ENCODE data around the gene SRRM4. TPM values are rescaled to one million over a fixed set of nuclear protein-coding genes. Genes with fewer than 3 reads are reported as not detected.

SRRM4 gene
- total RNA-seq, 1 experiment from 2014 or later: 1.4 TPM

DNA sequence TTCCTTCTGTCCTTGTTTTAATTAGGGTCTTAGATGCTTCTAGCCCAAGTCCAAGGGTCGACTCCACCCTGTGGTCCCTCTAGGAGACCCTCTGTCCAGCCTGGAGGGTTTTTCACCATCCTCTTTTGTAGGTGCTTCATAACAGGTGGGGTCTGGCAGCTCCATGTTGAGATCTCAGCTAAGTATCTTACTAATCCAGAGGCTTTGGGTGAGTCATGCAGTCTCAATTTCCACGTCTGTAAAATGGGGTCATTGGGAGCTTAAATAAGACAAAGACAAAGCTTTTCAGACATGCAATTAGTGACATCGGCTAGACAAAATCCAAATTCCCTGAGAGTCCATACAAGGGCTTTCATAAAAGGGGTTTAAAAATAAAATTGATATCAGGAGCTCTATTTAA, 200.6 kb downstream of the SRRM4 start:
- no peaks in the 10 kb centered on the region for H3K9me3 ChIP-seq (ENCODE audit: control insufficient read depth, low read depth, low read length)
- H2BK5ac ChIP-seq (ENCODE audit: insufficient read length, low read length): no peak overlapping the region
- no peak overlapping the region for H3K18ac ChIP-seq (ENCODE audit: insufficient read length, low read depth, low read length)
- H4K20me1 ChIP-seq (ENCODE audit: control insufficient read depth, insufficient read depth, insufficient read length): no peaks in the 10 kb centered on the region
- H2AK5ac ChIP-seq (ENCODE audit: insufficient read length, low read length): no peak overlapping the region
- H2AFZ ChIP-seq (ENCODE audit: low read length): no peak overlapping the region
- H3K4me2 ChIP-seq (ENCODE audit: insufficient read depth, insufficient read length, low read length): no peak overlapping the region
- H3K4me1 ChIP-seq (ENCODE audit: insufficient read depth, low read length): peaks cover 3% of the 10 kb centered on the region; the same call in 1 of the 2 replicates
- no peaks in the 10 kb centered on the region for H3K79me2 ChIP-seq (ENCODE audit: insufficient read depth, low read length)
- Mint-ChIP-seq H3K27ac (peak overlapping the region in 1 of 3 experiments; percentile 68; a peak in 2 of 7 replicates), H3K4me3 (no peak overlapping the region), H3K9me3 (no peaks in the 10 kb centered on the region), H3K4me1 (peaks cover 40 to 45% of the 10 kb centered on the region in 2 experiments), H3K27me3 (ENCODE audit: low read depth) (peaks cover 3% of the 10 kb centered on the region), H3K36me3 (ENCODE audit: insufficient read depth in 1 of 3, low read depth in 3 of 3) (no peaks in the 10 kb centered on the region)
- H4K8ac ChIP-seq (replicated peaks; ENCODE audit: insufficient read length, low read depth, low read length): no peak overlapping the region
- H4K91ac ChIP-seq (ENCODE audit: insufficient read length, low read depth, low read length): no peak overlapping the region
- H3K14ac ChIP-seq (ENCODE audit: insufficient read depth, low read length): no peak overlapping the region
- no peak overlapping the region for H3K23ac ChIP-seq (ENCODE audit: insufficient read length, low read depth, low read length)
- H2BK12ac ChIP-seq (ENCODE audit: insufficient read length, low read depth, low read length): no peak overlapping the region
- WGBS (ENCODE audit: extremely low coverage, insufficient read length, low lambda C conversion rate): no CpG with 5 or more reads among the region's 3 CpGs
- H3K56ac ChIP-seq (ENCODE audit: insufficient read length, low read depth, low read length): no peak overlapping the region
- H3K23me2 ChIP-seq (ENCODE audit: insufficient read length, low read depth, low read length, poor library complexity, severe bottlenecking): peaks cover 6% of the 10 kb centered on the region
- no peak overlapping the region for H4K5ac ChIP-seq (ENCODE audit: insufficient read length, low read depth, low read length)
- H3T11ph ChIP-seq (ENCODE audit: low read length): no peak overlapping the region
- no peaks in the 10 kb centered on the region for H3K27me3 ChIP-seq (ENCODE audit: insufficient read depth, low read length)
- no peaks in the 10 kb centered on the region for H3K79me1 ChIP-seq (ENCODE audit: insufficient read depth, low read depth, low read length, poor library complexity, severe bottlenecking)
- no peak overlapping the region for H3K4ac ChIP-seq (ENCODE audit: low read depth, low read length)
- H3K27ac ChIP-seq (ENCODE audit: insufficient read length, low read depth, low read length): no peak overlapping the region
- no peak overlapping the region for H2BK15ac ChIP-seq (ENCODE audit: low read depth, low read length)
- no peak overlapping the region for H2BK20ac ChIP-seq (ENCODE audit: low read depth, low read length, poor library complexity, severe bottlenecking)
- no peak overlapping the region for H3K9ac ChIP-seq (ENCODE audit: extremely low read depth, insufficient read length, low read length)
- DNase-seq: no peak
- H2BK120ac ChIP-seq (ENCODE audit: low read depth, low read length, poor library complexity, severe bottlenecking): no peak overlapping the region
- no peak for TF ChIP-seq CTCF (conservative IDR thresholded peaks at IDR 0.05)

All from H9 (cell line).